Fibroblast of the aortic adventitia (primary cell): ENCODE results near the gene KRTAP5-3. TPM values are rescaled to one million over a fixed set of nuclear protein-coding genes. Genes with fewer than 3 reads are reported as not detected.

Source experiments
- DNase-seq: peaks from one replicate; pipeline ENCODE4 v3.0.0-alpha.2; 2010; ENCODE audit warnings: low read depth
- H3K4me3 ChIP-seq: 2 replicates; pipeline ENCODE4 v1.5.1; 2011; ENCODE audit warnings: low read depth, mild to moderate bottlenecking, control low read depth, low read length, moderate library complexity
- total RNA-seq: library from RNA; depleted of rRNA; stranded (reverse); fragments of >200 nt; gene quantifications from 2 replicates; pipeline ENCODE4 v1.2.3, GENCODE V29; 2012; ENCODE audit warnings: low replicate concordance
- TF ChIP-seq, protein P1 (sequence below): IDR thresholded peaks from 2 replicates; pipeline ENCODE4 v1.5.1; 2011; ENCODE audit warnings: mild to moderate bottlenecking, low read length, control low read depth, inconsistent platforms; ENCODE audit not compliant: insufficient read depth

KRTAP5-3 gene
- total RNA-seq, 1 donor = not detected

DNA sequence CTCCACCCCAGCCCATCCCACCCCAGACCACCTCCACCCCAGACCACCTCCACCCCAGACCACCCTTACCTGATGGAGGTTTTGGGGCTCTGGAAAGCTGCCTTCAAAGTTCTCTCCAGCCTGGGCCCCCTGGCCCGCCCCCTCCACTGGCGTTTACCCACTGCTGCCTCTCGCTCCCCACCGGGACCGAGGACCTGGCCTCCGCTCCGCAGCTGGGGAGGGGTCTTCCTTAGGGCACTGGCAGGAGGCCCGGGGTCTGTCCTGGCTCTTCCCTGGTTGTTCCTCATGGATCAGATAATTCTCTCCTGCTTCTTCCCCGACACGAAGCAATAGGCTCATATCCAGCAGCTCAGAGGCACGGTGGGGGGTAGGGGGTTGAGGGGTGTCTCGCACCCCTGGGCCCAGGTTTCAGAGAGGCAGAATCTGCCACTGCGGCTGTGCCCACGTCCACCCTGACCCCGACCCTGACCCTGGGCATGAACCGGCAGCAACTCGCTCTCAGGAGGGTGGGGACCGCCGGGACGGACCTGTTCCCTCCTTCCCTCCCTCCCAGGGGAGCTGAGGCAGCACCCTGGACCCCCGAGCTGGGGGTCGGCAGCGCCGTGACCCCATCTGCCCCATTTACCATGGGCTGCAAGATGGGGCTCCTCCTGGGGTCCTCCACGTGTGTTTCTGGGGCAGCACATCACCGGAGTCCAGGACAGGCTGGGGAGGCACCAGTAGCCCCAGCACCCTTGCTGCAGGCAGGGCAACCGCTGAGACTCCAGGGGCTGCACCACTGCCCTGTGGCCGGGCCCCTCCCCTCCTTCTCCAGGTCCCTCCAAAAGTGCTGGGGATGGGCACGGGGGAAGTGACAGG is 34.3 kb upstream of the KRTAP5-3 start:
- DNase-seq = no peak
- no peak overlapping the region for H3K4me3 ChIP-seq
- TF ChIP-seq, protein P1, sequence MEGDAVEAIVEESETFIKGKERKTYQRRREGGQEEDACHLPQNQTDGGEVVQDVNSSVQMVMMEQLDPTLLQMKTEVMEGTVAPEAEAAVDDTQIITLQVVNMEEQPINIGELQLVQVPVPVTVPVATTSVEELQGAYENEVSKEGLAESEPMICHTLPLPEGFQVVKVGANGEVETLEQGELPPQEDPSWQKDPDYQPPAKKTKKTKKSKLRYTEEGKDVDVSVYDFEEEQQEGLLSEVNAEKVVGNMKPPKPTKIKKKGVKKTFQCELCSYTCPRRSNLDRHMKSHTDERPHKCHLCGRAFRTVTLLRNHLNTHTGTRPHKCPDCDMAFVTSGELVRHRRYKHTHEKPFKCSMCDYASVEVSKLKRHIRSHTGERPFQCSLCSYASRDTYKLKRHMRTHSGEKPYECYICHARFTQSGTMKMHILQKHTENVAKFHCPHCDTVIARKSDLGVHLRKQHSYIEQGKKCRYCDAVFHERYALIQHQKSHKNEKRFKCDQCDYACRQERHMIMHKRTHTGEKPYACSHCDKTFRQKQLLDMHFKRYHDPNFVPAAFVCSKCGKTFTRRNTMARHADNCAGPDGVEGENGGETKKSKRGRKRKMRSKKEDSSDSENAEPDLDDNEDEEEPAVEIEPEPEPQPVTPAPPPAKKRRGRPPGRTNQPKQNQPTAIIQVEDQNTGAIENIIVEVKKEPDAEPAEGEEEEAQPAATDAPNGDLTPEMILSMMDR = no peak

DNA sequence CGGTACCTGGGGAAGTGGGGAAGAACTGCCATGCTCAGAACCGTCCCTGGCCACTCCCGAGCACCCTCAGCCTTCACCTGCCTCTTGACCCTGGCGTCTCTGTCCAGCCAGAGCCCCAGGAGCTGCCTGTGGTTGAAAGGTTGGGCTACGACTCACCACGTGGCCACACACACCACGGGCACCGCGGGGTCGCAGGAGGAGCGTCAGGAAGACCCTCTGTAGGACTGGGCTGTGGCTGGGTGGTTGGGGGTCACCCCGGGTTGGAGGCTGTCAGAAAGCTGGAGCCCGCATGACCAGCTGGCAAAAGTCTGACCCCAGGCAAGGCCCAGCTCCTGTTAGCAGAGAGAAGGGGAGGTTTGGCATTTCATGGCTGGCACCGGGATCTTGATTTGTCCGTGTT is 32.8 kb upstream of the KRTAP5-3 start:
- no peak overlapping the region for H3K4me3 ChIP-seq
- DNase-seq = no peak
- TF ChIP-seq, protein P1 = no peak

DNA sequence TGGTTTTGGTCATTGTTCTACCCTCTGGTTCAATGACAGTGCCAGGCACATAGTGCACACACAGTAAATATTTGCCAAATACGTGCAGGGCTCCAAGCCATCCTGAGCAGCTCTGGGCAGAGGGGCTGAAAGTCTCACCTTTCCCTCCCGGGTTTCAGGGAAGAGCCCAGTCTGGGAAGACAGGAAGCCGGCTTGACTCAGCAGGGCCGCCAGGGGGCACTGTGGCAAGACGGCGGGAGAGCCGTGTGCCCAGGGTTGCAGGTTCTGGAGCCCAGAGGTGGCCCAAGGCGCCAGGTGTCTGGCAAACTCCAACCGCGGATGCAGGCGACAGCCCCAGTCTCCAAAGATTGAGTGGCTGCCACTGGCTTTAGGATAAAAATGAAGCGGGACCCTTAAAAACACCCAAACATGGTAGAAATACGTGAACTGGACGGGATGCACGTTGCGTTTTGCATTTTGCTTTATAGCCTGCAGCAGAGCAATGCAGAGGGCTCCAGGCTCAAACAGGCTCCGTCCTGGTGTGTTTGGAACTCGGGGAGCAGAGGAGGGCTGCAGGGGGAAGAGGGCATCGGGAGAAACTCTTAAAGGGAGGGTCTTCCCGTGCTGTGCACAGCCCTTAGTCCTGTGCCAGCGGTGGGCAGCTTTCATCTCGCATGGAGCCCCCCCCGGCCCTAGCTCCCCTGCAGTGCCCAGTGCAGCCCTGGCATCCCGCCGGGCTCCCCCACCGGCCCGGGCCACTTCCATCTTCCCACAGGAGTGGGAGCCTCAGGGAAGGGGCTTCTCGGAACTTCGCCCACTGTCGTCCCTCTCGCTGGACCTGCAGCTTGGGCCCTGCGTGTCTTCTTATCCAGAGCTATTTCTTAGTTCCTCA is 32.0 kb upstream of the KRTAP5-3 start:
- H3K4me3 ChIP-seq = no peak overlapping the region
- TF ChIP-seq, protein P1 = peak; percentile 83
- DNase-seq = peak; percentile 15

DNA sequence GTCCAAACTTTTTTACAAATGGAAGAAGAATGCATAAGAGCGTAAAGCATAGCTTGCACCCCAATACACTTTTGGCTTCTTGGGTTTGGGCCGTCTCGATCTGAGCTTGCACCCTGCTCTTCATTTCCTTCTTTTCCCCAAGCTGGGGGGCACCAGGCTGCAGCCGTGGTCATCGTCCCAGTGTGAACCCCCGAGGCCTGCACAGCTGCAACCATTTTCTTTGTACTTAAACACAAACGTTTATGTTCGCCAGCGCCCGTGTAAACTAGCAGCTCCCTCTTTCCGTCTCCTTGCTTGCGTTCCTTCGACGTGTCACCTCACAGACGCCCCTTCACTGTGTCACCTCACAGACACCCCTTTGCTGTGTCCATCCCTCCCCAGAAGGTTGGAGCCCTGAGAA is 31.4 kb upstream of the KRTAP5-3 start:
- no peak overlapping the region for H3K4me3 ChIP-seq
- no peak for DNase-seq
- TF ChIP-seq, protein P1 = no peak

DNA sequence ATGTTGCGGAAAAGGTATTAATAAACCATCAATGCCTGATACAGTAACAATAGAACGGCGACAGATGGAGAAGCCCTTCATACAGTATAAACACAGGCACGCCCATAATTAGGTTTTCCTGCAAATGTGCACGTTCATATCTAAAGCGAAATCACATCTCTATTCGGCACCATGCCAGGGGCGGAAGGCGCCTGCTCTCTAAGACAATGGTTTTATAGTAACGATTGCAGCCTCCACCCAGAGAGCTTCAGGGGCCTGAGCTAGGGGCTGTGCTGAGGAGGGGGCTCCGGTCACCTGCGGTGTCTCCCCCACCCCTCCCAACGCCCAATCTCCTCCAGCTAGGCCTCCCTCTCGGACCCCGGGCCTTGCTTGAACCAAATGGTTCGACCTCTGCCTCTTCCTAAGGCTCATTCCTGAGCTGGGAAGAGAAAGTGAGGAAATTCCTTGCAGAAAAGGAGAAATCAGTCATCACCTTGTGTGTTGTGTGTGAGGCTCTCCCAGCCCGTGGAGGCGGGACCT is 30.9 kb upstream of the KRTAP5-3 start:
- DNase-seq = no peak
- H3K4me3 ChIP-seq = no peak overlapping the region
- TF ChIP-seq, protein P1 = no peak

DNA sequence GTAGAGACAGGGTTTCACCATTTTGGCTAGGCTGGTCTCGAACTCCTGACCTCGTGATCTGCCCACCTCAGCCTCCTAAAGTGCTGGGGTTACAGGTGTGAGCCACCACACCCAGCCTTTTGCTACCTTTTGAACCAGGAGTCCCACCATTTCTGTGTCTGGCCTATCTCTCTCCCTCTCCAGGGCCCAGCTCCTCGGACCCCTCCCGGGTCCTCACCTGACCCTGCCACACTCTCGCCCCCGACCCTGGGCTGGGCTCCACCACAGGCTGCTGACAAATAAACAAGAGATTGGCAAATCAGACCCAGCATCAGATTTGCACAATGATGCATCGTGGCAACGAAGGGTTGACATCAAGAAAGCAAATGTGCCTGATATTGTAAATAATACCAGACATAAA is 30.1 kb upstream of the KRTAP5-3 start:
- no peak overlapping the region for H3K4me3 ChIP-seq
- DNase-seq = no peak
- TF ChIP-seq, protein P1 = no peak
